ENCODE measurements around the gene NLRP1. TPM values are rescaled to one million over a fixed set of nuclear protein-coding genes. Genes with fewer than 3 reads are reported as not detected.

The NLRP1 gene
- total and polyA plus RNA-seq, 2 experiments from 2014 or later: 42.9 to 64.8 TPM

GRCh38 chr17:5562661-5563360, 21.5 kb downstream of the NLRP1 start:
- TF ChIP-seq, protein P1, sequence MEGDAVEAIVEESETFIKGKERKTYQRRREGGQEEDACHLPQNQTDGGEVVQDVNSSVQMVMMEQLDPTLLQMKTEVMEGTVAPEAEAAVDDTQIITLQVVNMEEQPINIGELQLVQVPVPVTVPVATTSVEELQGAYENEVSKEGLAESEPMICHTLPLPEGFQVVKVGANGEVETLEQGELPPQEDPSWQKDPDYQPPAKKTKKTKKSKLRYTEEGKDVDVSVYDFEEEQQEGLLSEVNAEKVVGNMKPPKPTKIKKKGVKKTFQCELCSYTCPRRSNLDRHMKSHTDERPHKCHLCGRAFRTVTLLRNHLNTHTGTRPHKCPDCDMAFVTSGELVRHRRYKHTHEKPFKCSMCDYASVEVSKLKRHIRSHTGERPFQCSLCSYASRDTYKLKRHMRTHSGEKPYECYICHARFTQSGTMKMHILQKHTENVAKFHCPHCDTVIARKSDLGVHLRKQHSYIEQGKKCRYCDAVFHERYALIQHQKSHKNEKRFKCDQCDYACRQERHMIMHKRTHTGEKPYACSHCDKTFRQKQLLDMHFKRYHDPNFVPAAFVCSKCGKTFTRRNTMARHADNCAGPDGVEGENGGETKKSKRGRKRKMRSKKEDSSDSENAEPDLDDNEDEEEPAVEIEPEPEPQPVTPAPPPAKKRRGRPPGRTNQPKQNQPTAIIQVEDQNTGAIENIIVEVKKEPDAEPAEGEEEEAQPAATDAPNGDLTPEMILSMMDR (IDR thresholded peaks at IDR 0.05; ENCODE audit: poor library complexity): no peak
- TF ChIP-seq EZH2phosphoT487 (IDR thresholded peaks at IDR 0.05; ENCODE audit: low read depth, severe bottlenecking, unreplicated experiment) (no peak), EZH2 (IDR thresholded peaks at IDR 0.05; ENCODE audit: borderline replicate concordance) (no peak)
- no peak overlapping the region for H3K27ac ChIP-seq
- no peak for DNase-seq (ENCODE audit: low spot score)

DNA sequence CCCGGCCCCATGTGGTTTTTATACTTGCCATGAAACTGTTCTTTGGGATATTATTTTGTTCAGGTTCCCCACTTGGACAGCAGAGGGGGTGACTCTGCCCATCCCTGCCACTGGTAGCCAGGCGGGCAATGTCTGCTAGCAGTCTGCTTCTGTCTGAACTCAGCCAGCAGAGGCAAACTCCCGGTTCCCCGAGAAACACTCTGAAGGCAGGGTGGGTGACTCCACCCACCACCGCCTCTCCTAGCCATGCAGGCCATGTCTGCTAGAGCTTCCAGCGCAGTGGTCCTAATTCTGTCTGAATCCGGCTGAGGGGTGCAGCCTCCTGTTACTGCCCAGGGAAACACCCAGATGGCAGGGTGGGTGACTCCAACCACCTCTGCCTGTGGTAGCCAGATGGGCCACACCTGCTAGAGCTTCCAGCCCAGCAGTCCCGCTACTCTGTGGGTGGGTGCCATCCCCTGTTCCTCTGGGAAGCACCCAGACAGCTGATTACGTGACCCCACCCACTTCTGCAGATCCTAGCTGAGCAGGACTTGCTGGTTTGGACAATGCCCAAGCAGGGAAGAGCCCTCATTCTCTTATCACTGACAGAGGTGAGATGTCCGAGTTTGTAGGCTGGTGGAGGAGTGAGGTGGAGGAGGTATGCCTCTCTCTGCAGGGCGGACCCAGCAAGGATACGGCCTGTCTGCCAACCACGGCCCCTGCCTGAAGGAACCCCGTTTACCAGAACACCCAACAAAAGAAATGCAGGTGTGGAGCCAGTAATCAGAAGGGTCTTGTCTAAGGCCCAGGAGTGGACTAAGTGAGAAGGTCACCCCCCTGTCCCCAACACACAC, 22.4 kb downstream of the NLRP1 start:
- H4K20me1 ChIP-seq (ENCODE audit: insufficient read depth, poor library complexity, severe bottlenecking): no peaks in the 10 kb centered on the region
- H3K4me2 ChIP-seq: no peak overlapping the region
- no peak overlapping the region for H2AFZ ChIP-seq
- WGBS (ENCODE audit: low lambda C conversion rate, missing lambda C conversion rate): 82% methylated on average over 13 of the region's 14 CpGs
- no peak for DNase-seq (ENCODE audit: low spot score)
- no peaks in the 10 kb centered on the region for H3K79me2 ChIP-seq
- H3K27me3 ChIP-seq: peaks cover 3% of the 10 kb centered on the region
- TF ChIP-seq, protein P1 (IDR thresholded peaks at IDR 0.05; ENCODE audit: poor library complexity): no peak
- TF ChIP-seq EZH2phosphoT487 (IDR thresholded peaks at IDR 0.05; ENCODE audit: low read depth, severe bottlenecking, unreplicated experiment) (no peak), EZH2 (IDR thresholded peaks at IDR 0.05; ENCODE audit: borderline replicate concordance) (no peak)
- no peak overlapping the region for H3K4me3 ChIP-seq
- H3K36me3 ChIP-seq (replicated peaks; ENCODE audit: insufficient read depth, low read depth): no peaks in the 10 kb centered on the region
- H3K27ac ChIP-seq: no peak overlapping the region
- H3K4me1 ChIP-seq (ENCODE audit: insufficient read depth): no peaks in the 10 kb centered on the region
- H3K9me3 ChIP-seq (ENCODE audit: low read depth): no peaks in the 10 kb centered on the region
- H3K9me2 ChIP-seq (replicated peaks; ENCODE audit: insufficient read depth): no peaks in the 10 kb centered on the region

More at GRCh38 chr17:5562661-5563360, 21.5 kb downstream of the NLRP1 start:
- no peaks in the 10 kb centered on the region for H3K36me3 ChIP-seq (replicated peaks; ENCODE audit: insufficient read depth, low read depth)
- H3K4me1 ChIP-seq (ENCODE audit: insufficient read depth): no peaks in the 10 kb centered on the region
- peaks cover 3% of the 10 kb centered on the region for H3K27me3 ChIP-seq
- no peaks in the 10 kb centered on the region for H3K79me2 ChIP-seq
- H3K4me2 ChIP-seq: no peak overlapping the region
- H4K20me1 ChIP-seq (ENCODE audit: insufficient read depth, poor library complexity, severe bottlenecking): no peaks in the 10 kb centered on the region
- H3K9me3 ChIP-seq (ENCODE audit: low read depth): no peaks in the 10 kb centered on the region
- H2AFZ ChIP-seq: no peak overlapping the region
- WGBS (ENCODE audit: low lambda C conversion rate, missing lambda C conversion rate): 77% methylated on average over 6 of the region's 6 CpGs
- H3K4me3 ChIP-seq: no peak overlapping the region
- no peaks in the 10 kb centered on the region for H3K9me2 ChIP-seq (replicated peaks; ENCODE audit: insufficient read depth)

DNA sequence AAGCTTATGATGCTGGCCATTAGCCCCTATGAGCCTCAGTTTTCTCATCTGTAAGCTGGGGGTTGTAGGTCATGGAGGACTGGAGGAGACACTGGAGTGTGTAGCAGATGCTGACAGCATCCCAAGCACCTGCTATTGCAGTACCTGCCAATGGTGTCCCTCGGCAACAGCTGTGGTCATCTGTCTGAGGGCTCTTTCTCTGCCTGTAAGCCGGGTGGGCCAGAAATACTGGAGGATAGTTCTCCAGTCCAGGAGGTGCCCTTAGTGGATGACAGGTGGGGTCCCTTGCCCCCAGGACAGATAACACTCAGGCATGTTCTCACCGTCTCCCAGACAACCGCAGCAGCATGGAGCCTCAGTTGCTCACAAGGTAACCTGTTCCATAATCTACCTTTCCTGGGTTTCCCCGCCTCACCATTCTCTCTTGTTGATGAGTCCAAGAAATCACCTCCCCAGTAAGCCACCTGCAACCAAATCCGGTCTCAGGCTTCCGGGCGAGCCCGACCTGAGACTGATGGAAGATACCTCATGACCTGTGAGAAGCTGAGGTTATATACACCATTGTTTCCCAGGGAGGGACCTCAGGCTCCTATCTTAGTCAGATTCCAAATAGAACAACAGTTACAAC, 23.8 kb downstream of the NLRP1 start:
- Histone ChIP-seq H3K9me2 (replicated peaks; ENCODE audit: insufficient read depth) (no peaks in the 10 kb centered on the region), H3K4me1 (ENCODE audit: insufficient read depth) (no peaks in the 10 kb centered on the region), H3K27ac (no peak overlapping the region), H3K79me2 (no peaks in the 10 kb centered on the region), H3K27me3 (peaks cover 3% of the 10 kb centered on the region), H3K4me2 (no peak overlapping the region), H2AFZ (no peak overlapping the region), H3K9me3 (ENCODE audit: low read depth) (no peaks in the 10 kb centered on the region), H3K36me3 (replicated peaks; ENCODE audit: insufficient read depth, low read depth) (no peaks in the 10 kb centered on the region), H3K4me3 (no peak overlapping the region), H4K20me1 (ENCODE audit: insufficient read depth, poor library complexity, severe bottlenecking) (no peaks in the 10 kb centered on the region)
- 87% methylated on average over 9 of the region's 9 CpGs for WGBS (ENCODE audit: low lambda C conversion rate, missing lambda C conversion rate)
- no peak for DNase-seq (ENCODE audit: low spot score)
- no peak for TF ChIP-seq EZH2phosphoT487 (IDR thresholded peaks at IDR 0.05; ENCODE audit: low read depth, severe bottlenecking, unreplicated experiment)
- TF ChIP-seq, protein P1 (IDR thresholded peaks at IDR 0.05; ENCODE audit: poor library complexity): no peak
- TF ChIP-seq EZH2 (IDR thresholded peaks at IDR 0.05; ENCODE audit: borderline replicate concordance): no peak
